Omental fat pad (tissue), 4 donors: ENCODE data around the gene DVL1. TPM values are rescaled to one million over a fixed set of nuclear protein-coding genes. Genes with fewer than 3 reads are reported as not detected.

Source experiments
- ATAC-seq: fragments of 150-250 bp; one replicate; pipeline ENCODE4 v1.9.1; 2016; ENCODE audit warnings: mild to moderate bottlenecking, moderate library complexity; ENCODE audit not compliant: low FRiP score
- DNase-seq: peaks from one replicate; pipeline ENCODE4 v3.0.0-alpha.2; 2019; ENCODE audit warnings: low spot score
- total RNA-seq, 4 donors: library from RNA; depleted of rRNA; stranded (reverse); fragments of >200 nt; gene quantifications; one replicate each; pipeline ENCODE4 v1.1.0, GENCODE V29; 2016
- TF ChIP-seq, protein P1 (sequence below), 3 donors: fragments of 450-650 bp; IDR thresholded peaks; one replicate each; pipeline ENCODE4 v1.5.1; 2016 to 2017; ENCODE audit warnings: antibody characterized with exemption in 3 of 3, mild to moderate bottlenecking in 3 of 3, moderate library complexity in 2 of 3

Gene DVL1
- total RNA-seq, 4 donors from 2014 or later: 56.6 to 65.0 (median 61.8) TPM

DNA sequence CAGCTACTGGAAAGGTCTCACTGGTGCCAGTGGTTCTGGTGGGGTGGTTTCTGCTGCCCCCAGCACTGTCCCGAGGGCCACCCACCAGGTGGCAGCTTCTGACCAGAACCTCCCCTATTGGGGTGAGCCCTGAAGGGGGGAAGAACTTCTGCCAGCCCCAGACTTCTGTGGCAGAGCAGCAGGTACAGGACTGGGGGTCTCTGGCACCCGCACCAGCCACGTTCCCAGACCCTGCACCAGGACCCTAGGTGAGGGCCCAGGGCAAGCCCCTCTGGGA lies 39.2 kb downstream of the DVL1 start:
- DNase-seq (no peak), ATAC-seq (no peak)
- TF ChIP-seq, protein P1, sequence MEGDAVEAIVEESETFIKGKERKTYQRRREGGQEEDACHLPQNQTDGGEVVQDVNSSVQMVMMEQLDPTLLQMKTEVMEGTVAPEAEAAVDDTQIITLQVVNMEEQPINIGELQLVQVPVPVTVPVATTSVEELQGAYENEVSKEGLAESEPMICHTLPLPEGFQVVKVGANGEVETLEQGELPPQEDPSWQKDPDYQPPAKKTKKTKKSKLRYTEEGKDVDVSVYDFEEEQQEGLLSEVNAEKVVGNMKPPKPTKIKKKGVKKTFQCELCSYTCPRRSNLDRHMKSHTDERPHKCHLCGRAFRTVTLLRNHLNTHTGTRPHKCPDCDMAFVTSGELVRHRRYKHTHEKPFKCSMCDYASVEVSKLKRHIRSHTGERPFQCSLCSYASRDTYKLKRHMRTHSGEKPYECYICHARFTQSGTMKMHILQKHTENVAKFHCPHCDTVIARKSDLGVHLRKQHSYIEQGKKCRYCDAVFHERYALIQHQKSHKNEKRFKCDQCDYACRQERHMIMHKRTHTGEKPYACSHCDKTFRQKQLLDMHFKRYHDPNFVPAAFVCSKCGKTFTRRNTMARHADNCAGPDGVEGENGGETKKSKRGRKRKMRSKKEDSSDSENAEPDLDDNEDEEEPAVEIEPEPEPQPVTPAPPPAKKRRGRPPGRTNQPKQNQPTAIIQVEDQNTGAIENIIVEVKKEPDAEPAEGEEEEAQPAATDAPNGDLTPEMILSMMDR (IDR thresholded peaks at IDR 0.05): no peak

DNA sequence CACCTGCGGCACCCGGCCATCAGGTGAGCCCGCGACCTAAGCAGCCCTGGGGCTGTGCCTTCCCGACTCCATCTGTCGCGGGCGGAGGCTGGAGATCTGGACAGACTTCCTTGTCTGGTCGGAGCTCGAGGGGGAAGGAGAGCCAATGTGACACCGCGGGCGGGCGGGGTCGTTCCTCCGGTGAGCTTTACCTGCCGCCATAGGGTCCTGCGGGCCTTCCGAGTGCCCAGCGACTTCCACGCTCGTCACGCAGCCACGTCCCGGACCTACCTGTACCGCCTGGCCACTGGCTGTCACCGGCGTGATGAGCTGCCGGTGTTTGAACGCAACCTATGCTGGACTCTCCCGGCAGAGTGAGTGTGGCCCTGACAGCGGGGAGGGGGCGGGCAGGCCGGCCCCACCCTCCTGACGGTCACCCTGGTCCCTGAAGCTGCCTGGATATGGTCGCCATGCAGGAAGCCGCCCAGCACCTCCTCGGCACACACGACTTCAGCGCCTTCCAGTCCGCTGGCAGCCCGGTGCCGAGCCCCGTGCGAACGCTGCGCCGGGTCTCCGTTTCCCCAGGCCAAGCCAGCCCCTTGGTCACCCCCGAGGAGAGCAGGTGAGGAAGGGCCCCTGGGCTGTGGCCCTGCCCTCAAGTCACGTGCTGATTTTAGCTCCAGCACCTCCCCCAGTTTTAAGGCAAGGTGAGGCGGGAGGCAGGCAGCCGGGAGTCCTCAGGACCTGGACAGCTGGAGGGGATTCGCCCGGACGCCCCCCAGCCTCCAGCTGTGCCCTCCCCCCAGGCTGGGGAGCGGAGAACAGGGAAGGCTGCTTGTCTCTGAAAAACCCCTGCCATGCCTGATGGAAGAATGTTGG lies 39.7 kb downstream of the DVL1 start:
- ATAC-seq (no peak), DNase-seq (no peak)
- TF ChIP-seq, protein P1 (IDR thresholded peaks at IDR 0.05): no peak

DNA sequence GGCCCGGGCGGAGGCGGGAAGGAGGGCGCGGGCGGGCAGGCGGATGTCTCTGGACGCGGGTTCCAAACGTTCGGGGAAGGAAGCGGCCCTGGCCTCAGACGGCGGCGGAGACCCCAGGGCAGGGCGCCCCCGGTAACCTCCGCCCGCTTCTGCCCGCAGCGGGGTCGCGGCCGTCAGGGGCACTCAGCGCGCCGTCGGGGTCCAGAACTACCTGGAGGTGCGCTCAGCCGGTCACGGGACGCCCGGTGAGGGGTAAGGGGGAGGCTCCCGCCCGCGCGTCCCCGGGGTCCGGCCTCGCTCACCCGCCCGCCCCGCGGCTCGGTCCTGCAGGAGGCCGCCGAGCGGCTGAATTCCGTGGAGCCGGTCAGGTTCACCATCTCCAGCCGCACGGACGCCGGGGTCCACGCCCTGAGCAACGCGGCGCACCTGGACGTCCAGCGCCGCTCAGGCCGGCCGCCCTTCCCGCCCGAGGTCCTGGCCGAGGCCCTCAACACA lies 40.4 kb downstream of the DVL1 start:
- ATAC-seq: no peak

DNA sequence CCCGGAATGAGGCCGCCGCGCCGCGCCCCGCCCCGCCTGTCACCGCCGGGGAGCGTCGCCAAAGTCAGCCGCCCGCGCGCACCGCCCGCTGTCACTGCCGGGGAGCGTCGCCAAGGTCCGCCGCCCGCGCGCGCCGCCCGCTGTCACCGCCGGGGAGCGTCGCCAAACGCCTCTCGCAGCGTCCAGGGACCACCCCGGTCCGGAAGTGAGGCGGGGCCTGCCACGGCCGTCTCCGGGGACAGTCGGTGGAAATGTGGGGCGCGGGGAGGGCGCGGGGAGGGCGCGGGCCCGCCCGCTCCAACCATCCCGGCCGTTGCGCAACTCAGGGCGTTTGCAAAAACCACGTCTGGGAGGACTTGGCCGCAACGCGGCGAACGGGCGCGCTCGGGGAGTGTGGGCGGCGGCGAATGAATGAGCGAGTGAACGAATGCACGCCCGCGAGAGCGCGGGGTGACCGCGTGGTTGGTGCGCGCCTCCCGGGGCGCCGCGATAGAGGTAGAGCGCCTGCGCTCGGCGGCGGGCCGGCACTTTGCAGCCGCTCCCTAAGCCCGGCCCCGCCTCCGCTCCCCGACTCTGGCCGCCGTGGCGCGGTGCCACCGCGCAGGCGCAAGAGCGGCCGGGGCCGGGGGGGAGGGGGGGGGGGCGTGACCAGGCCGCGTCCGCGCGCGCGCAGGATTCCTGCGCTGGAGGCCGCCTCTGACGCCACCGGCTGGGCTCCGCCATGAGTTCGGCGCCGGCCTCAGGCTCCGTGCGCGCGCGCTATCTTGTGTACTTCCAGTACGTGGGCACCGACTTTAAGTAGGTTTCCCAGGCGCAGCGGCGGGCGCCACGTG lies 41.1 kb downstream of the DVL1 start, which contains the start of the genes ACAP3 and PUSL1:
TSS of gene ACAP3 (minus strand) at position 8 of the 833 bp plus-strand sequence. CDS start 115 bp downstream, outside the sequence.
TSS of gene PUSL1 (plus strand) at position 675 of the 833 bp plus-strand sequence. CDS start at position 722, 47 bp downstream.
- ATAC-seq (peak; percentile 63), DNase-seq (peak; percentile 79)
- TF ChIP-seq, protein P1 (IDR thresholded peaks at IDR 0.05): no peak

More for the DNA sequence above, 40.4 kb downstream of the DVL1 start:
- DNase-seq: no peak
- TF ChIP-seq, protein P1 (IDR thresholded peaks at IDR 0.05): no peak

DNA sequence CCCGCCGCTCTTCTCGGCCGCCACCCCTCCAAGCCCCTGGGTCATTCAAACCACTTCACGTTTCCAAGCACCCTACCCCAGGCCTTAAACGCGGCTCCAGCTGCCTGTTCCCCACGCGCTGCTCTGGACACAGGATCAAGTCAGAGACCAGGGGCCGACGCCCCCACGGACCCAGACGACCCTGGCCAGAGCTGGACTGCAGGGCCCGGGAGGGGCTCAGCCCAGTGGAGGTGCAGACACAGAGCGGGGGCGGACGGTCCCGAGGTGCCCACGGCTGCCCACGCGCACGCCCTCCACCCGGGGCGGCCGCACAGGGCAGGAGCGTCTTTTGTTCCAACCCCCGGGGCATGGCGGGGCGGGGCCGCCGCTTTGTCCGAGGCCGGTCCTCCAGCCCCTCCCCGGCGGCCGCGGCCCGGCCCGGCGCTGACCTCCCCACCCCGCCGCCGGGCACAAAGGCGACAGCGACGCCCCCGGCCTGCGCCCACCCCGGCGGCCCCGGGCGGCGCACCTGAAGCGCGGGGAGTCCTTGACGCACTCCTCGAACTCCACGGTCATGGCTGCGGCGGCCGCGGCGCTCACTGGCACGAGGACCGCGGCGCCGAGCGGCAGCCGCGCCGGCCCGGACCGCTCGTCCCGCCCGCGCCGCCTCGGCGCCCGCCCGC lies 41.8 kb downstream of the DVL1 start:
- TF ChIP-seq, protein P1 (IDR thresholded peaks at IDR 0.05): no peak
- DNase-seq: no peak
- peak; percentile 5 for ATAC-seq

DNA sequence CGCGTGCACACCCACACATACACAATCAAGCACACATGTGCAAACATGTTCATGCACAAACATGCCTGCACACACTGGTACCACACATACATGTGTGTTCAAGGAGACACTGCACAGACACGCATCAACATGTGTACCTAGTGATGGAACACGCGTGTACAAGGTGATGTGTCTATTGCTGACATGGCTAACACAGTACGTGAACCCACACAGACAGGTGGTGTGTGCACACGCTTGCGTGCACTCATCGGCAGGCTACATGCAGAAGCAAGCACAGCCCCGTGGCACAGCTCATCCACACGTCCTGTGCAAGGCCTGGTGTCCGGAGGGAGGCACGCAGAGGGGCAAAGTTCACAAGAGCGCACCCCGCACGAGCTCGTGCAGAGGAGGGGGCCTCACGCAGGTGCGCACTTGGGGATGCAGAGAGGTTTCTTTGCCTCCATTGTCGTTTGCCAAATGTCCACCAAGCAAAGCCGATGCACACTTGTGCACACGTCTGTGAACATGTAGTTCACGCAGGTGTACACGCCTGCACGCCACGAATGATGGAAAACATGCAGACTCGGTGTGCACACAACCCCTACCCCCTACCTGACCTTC lies 42.5 kb downstream of the DVL1 start:
- DNase-seq (no peak), ATAC-seq (no peak)
- TF ChIP-seq, protein P1 (IDR thresholded peaks at IDR 0.05): no peak
